PC-9 (cell line): Measurements from ENCODE around the gene ZNF398. TPM values are rescaled to one million over a fixed set of nuclear protein-coding genes. Genes with fewer than 3 reads are reported as not detected.

Experiments
- BruUV-seq: library from RNA; stranded (reverse); fragments of 400-500 nt; replicated peaks from 2 replicates; lab custom pipeline; 2021; lab: Mats Ljungman, UMichigan
- CTCF ChIA-PET: fragments of 300-600 bp; sonication (Branson Sonifier 250); formaldehyde crosslinking; loops from one replicate; lab custom pipeline; 2022; ENCODE audit warnings: antibody characterized with exemption; lab: Charles Lee
- POLR2A ChIA-PET: fragments of 300-600 bp; sonication (Branson Sonifier 250); formaldehyde crosslinking; loops from one replicate; lab custom pipeline; 2022; ENCODE audit warnings: antibody characterized with exemption; ENCODE audit not compliant: unreplicated experiment; lab: Charles Lee
- DNase-seq, 2 experiments: peaks; one replicate each; pipeline versions ENCODE4 v3.0.0 to v3.0.0-alpha.2; 2015 to 2022; ENCODE audit warnings: mixed read lengths in 1 of 2
- H2AFZ ChIP-seq: fragments of 200-600 bp; sonication (generic); 2 replicates; pipeline ENCODE4 v1.8.1; 2017; ENCODE audit warnings: antibody characterized with exemption
- H3F3A ChIP-seq: fragments of 200-600 bp; sonication (generic); 2 replicates; pipeline ENCODE4 v1.8.1; 2017; ENCODE audit warnings: antibody characterized with exemption, mild to moderate bottlenecking, low read depth; ENCODE audit not compliant: insufficient read depth
- H3K27ac ChIP-seq: fragments of 200-600 bp; sonication (generic); 2 replicates; pipeline ENCODE4 v1.6.1; 2016; ENCODE audit warnings: mixed run types
- H3K27me3 ChIP-seq: fragments of 200-600 bp; sonication (generic); 2 replicates; pipeline ENCODE4 v1.6.1; 2016; ENCODE audit warnings: low read depth, mixed run types; ENCODE audit not compliant: insufficient read depth
- H3K36me3 ChIP-seq: fragments of 200-600 bp; sonication (generic); 2 replicates; pipeline ENCODE4 v1.6.1; 2016; ENCODE audit warnings: low read depth, mixed run types
- H3K4me1 ChIP-seq: fragments of 200-600 bp; sonication (generic); replicated peaks from 2 replicates; pipeline ENCODE4 v1.6.1; 2016; ENCODE audit warnings: mixed run types; ENCODE audit not compliant: insufficient read depth
- H3K4me2 ChIP-seq: fragments of 200-600 bp; sonication (generic); 2 replicates; pipeline ENCODE4 v1.6.1; 2017; ENCODE audit warnings: mixed run types
- H3K4me3 ChIP-seq: fragments of 200-600 bp; sonication (generic); 2 replicates; pipeline ENCODE4 v1.6.1; 2016; ENCODE audit warnings: mixed run types
- H3K79me2 ChIP-seq: fragments of 200-600 bp; sonication (generic); 2 replicates; pipeline ENCODE4 v1.6.1; 2017; ENCODE audit warnings: low read depth, mixed run types
- H3K9me2 ChIP-seq: fragments of 200-600 bp; sonication (generic); 2 replicates; pipeline ENCODE4 v1.8.1; 2017; ENCODE audit warnings: mild to moderate bottlenecking; ENCODE audit not compliant: insufficient read depth
- H3K9me3 ChIP-seq: fragments of 200-600 bp; sonication (generic); 2 replicates; pipeline ENCODE4 v1.8.1; 2016; ENCODE audit warnings: low read depth; ENCODE audit not compliant: insufficient read depth
- H4K20me1 ChIP-seq: fragments of 200-600 bp; sonication (generic); 2 replicates; pipeline ENCODE4 v1.8.1; 2017; ENCODE audit not compliant: insufficient read depth
- EZH2 ChIP-seq: fragments of 200-600 bp; sonication (generic); IDR thresholded peaks from 2 replicates; pipeline ENCODE4 v1.8.0; 2017; ENCODE audit warnings: antibody characterized with exemption, low read depth
- intact Hi-C: fragments of 100-400 bp; cut with micrococcal nuclease; formaldehyde crosslinking; loops from one replicate; pipeline ENCODE4 v1.10.0; 2022; ENCODE audit not compliant: unreplicated experiment
- total RNA-seq: library from RNA; stranded (reverse); gene quantifications from 2 replicates; pipeline ENCODE4 v1.2.3, GENCODE V29; 2021
- TF ChIP-seq, protein P1 (sequence below): fragments of 200-600 bp; sonication (generic); conservative IDR thresholded peaks from 2 replicates; pipeline ENCODE4 v1.6.1; 2017; ENCODE audit warnings: mixed run types, antibody characterized with exemption, mild to moderate bottlenecking, moderate library complexity

ZNF398 gene
- total RNA-seq, 1 experiment from 2014 or later = 11.7 TPM

DNA sequence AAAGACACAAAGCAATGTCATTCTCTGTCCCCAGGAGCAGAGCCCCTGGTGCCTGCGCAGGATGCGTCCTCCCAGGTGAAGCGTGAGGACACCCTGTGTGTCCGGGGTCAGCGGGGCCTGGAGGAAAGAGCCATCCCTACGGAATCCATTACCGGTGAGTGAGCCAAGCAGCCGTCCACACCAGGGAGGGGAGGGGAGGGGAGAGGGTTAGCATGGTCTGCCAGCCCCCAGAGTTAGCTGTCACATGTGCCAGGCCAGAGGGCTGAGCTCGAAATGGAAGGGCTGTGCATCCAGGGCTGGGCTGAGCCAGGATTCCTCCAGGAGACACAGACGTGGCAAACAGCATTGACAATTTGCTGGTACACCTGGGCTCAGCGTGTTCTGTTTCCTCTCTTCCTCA, 63.3 kb downstream of the ZNF398 start:
- peaks cover 13% of the 10 kb centered on the region for H3K4me1 ChIP-seq
- peaks cover 8% of the 10 kb centered on the region; the same call in 1 of the 2 replicates for H3K79me2 ChIP-seq
- DNase-seq = no peak
- H3K9me3 ChIP-seq = no peaks in the 10 kb centered on the region
- POLR2A ChIA-PET = no interaction called here
- H4K20me1 ChIP-seq = no peaks in the 10 kb centered on the region
- CTCF ChIA-PET = interaction anchor here (0.5 to 0.9 kb wide), 2 partner anchors 110 to 213 kb away, joined by 4 read pairs; no protein-coding TSS in a partner anchor
- H3K36me3 ChIP-seq = peaks cover 56% of the 10 kb centered on the region
- no peak overlapping the region for H3K4me2 ChIP-seq
- H3K4me3 ChIP-seq = no peak overlapping the region
- no peaks in the 10 kb centered on the region for H3K27me3 ChIP-seq
- H3K27ac ChIP-seq = no peak overlapping the region
- intact Hi-C loops = no loop called here
- BruUV-seq = no TSS peak
- TF ChIP-seq, protein P1, sequence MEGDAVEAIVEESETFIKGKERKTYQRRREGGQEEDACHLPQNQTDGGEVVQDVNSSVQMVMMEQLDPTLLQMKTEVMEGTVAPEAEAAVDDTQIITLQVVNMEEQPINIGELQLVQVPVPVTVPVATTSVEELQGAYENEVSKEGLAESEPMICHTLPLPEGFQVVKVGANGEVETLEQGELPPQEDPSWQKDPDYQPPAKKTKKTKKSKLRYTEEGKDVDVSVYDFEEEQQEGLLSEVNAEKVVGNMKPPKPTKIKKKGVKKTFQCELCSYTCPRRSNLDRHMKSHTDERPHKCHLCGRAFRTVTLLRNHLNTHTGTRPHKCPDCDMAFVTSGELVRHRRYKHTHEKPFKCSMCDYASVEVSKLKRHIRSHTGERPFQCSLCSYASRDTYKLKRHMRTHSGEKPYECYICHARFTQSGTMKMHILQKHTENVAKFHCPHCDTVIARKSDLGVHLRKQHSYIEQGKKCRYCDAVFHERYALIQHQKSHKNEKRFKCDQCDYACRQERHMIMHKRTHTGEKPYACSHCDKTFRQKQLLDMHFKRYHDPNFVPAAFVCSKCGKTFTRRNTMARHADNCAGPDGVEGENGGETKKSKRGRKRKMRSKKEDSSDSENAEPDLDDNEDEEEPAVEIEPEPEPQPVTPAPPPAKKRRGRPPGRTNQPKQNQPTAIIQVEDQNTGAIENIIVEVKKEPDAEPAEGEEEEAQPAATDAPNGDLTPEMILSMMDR = no peak
- TF ChIP-seq EZH2 = no peak
- H3K9me2 ChIP-seq = no peaks in the 10 kb centered on the region
- H3F3A ChIP-seq = peaks cover 16% of the 10 kb centered on the region
- H2AFZ ChIP-seq = no peak overlapping the region

DNA sequence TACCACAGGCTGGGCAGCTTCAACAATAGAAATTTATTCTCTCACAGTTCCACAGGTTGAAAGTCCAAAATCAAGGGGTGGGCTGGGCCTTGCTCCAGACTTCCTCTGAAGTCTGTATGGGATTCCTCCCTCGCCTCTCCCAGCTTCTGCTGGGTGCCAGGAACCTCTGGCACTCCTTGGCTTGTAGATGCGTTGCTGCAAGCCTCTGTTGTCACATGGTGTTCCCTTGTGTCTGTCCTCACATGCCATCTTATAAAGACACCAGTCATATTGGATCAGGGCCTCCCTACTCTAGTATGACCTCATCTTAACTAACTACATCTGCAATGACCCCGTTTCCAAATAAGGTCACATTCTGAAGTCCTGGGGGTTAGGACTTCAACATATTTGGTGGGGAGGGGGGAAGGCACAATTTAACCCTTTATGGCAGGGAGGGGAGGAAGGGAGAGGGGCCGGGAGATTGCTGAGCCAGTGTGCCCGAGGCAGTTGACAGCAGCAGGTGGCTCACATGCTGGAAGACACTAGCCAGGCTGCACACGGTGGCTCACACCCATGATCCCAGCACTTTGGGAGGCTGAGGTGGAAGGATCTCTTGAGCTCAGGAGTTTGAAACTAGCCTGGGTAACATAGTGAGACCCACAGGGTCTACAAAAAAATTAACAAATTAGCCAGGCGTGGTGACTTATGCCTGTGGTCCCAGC, 66.9 kb downstream of the ZNF398 start:
- Histone ChIP-seq H2AFZ (no peak overlapping the region), H3K4me1 (no peaks in the 10 kb centered on the region), H3K9me3 (no peaks in the 10 kb centered on the region), H3K27ac (no peak overlapping the region), H3K36me3 (peaks cover 60% of the 10 kb centered on the region), H3F3A (peaks cover 6% of the 10 kb centered on the region; the same call in 1 of the 2 replicates), H3K4me3 (no peak overlapping the region), H4K20me1 (no peaks in the 10 kb centered on the region), H3K9me2 (no peaks in the 10 kb centered on the region), H3K79me2 (no peaks in the 10 kb centered on the region; the same call in 1 of the 2 replicates), H3K27me3 (no peaks in the 10 kb centered on the region), H3K4me2 (no peak overlapping the region)
- intact Hi-C loops = no loop called here
- ChIA-PET POLR2A (no interaction called here), CTCF (no interaction called here)
- DNase-seq = no peak
- no TSS peak for BruUV-seq
- TF ChIP-seq, protein P1 = no peak
- no peak for TF ChIP-seq EZH2

DNA sequence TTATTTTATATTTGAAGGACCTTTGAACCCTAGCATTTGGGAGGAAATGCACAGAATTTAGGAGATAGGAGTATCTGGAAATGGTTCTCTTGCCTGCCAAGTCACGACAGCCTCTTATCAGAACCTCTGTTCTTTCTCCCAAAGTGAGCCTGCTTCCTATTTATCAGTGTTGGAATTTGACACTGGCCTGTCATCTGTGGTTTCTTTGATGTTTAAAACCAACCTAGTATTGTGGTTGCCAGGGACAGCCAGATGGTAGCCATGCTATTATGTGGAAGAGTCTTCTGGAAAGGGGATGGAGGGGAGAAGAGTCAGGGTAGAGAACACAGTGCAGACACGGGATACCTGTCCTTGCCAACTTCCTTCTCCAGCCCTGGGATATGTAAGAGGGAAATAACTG, 69.1 kb downstream of the ZNF398 start:
- POLR2A ChIA-PET = no interaction called here
- Histone ChIP-seq H3K4me2 (no peak overlapping the region), H3K4me1 (no peaks in the 10 kb centered on the region), H3K4me3 (no peak overlapping the region), H3K79me2 (no peaks in the 10 kb centered on the region; the same call in 1 of the 2 replicates), H2AFZ (no peak overlapping the region), H3F3A (peaks cover 5% of the 10 kb centered on the region; the same call in 1 of the 2 replicates), H4K20me1 (no peaks in the 10 kb centered on the region), H3K27ac (no peak overlapping the region), H3K36me3 (peaks cover 43% of the 10 kb centered on the region), H3K27me3 (no peaks in the 10 kb centered on the region), H3K9me3 (no peaks in the 10 kb centered on the region), H3K9me2 (no peaks in the 10 kb centered on the region)
- BruUV-seq = no TSS peak
- intact Hi-C loops = no loop called here
- DNase-seq = no peak
- TF ChIP-seq EZH2 = no peak
- TF ChIP-seq, protein P1 = no peak
- CTCF ChIA-PET = no interaction called here
